BJ (cell line): Measurements from ENCODE around the gene GKN2. TPM values are rescaled to one million over a fixed set of nuclear protein-coding genes. Genes with fewer than 3 reads are reported as not detected.

Experiments used
- CTCF ChIA-PET: fragments of 350-600 bp; formaldehyde crosslinking; extraction: SDS; loops from one replicate; lab custom pipeline; 2021; ENCODE audit warnings: antibody characterized with exemption, inconsistent platforms; lab: Yijun Ruan, JAX
- POLR2A ChIA-PET: fragments of 300-600 bp; sonication (Branson Sonifier 250); formaldehyde crosslinking; extraction: SDS; loops from one replicate; lab custom pipeline; 2021; ENCODE audit warnings: antibody characterized with exemption; lab: Charles Lee
- DNase-seq: peaks from one replicate; pipeline ENCODE4 v3.0.0-alpha.2; 2011; ENCODE audit warnings: low read depth
- H3K27me3 ChIP-seq: 2 replicates; pipeline ENCODE4 v1.6.0; 2011; ENCODE audit warnings: low read length; ENCODE audit not compliant: control insufficient read depth, insufficient read depth
- H3K36me3 ChIP-seq: 2 replicates; pipeline ENCODE4 v1.5.1; 2011; ENCODE audit warnings: low read length; ENCODE audit not compliant: control insufficient read depth, insufficient read depth
- H3K4me3 ChIP-seq: 2 replicates; pipeline ENCODE4 v1.5.1; 2011; ENCODE audit warnings: low read depth, mild to moderate bottlenecking, control low read depth, low read length
- CTCF ChIP-seq: IDR thresholded peaks from 2 replicates; pipeline ENCODE4 v1.5.1; 2011; ENCODE audit warnings: low read depth, mild to moderate bottlenecking, control low read depth, inconsistent platforms, low read length, moderate library complexity; ENCODE audit not compliant: insufficient read depth
- polyA plus RNA-seq: library from polyadenylated mRNA; depleted of rRNA; stranded (reverse); fragments of >200 nt; gene quantifications from 2 replicates; pipeline ENCODE4 v1.2.3, GENCODE V29; 2011

Gene GKN2
- polyA plus RNA-seq, 1 experiment, result not detected

DNA sequence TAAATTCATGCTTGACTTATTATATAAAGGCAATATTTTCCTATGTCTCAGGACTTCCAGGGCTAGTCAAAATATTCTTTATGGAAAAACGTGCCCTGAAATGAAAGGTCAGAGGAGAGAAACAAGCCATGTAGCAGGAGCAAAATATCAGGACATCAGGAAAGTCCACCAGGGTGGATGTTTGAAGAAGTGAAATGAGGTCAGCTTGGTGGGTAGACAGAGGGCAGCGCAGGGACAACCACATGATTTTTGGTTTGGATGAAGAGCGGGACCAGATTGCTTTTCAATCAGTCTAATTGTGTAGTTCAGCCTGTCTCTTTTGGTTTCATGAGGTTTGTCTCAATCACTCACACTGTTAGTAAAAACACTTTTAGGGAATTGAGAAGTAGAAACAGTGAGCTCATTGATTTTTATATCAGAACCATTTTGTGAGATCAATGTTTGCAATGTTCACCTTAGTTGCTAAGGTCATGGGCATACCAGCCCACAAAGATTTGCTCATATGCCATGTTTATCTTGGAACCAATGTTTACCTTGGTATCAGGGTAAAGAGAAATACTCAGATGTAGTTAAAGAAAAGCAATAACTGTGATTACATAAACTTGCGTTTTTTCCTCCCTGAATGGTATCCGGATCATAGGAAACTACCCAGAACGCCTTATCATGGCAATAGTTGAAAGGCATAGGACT, 32.1 kb downstream of the GKN2 start:
- Histone ChIP-seq H3K27me3 (no peaks in the 10 kb centered on the region), H3K36me3 (no peaks in the 10 kb centered on the region), H3K4me3 (no peak overlapping the region)
- no peak for TF ChIP-seq CTCF
- DNase-seq, result no peak
- CTCF ChIA-PET, result interaction anchor here (1.2 to 2.6 kb wide), 2 partner anchors 169 to 211 kb away, joined by 7 to 10 read pairs; no protein-coding TSS in a partner anchor
- POLR2A ChIA-PET, result no interaction called here

DNA sequence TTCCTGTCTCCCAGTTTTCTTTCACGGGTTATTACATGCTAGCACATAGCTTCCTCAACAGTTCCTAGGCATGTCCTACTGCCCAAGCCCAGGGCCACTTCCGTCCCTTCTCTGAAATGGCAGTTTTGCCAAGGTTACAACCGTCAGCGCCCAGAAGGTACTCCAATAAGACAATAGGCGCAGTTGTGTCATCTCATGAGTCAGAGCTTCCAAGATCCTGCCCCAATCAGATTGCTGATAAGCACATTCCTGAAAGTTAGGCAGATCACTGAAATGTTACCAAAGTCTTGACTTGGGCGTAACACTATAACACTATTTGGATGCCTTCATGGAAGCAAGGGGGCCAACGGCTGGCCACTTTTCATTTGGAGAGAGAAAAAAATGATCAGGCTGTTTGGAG, 34.2 kb downstream of the GKN2 start:
- no peaks in the 10 kb centered on the region for H3K36me3 ChIP-seq
- H3K4me3 ChIP-seq, result no peak overlapping the region
- CTCF ChIA-PET, result interaction anchor here (1.2 to 2.6 kb wide), 5 partner anchors 11 to 209 kb away, joined by 3 to 12 read pairs (median 5); no protein-coding TSS in a partner anchor
- TF ChIP-seq CTCF, result no peak
- DNase-seq, result no peak
- POLR2A ChIA-PET, result no interaction called here
- H3K27me3 ChIP-seq, result no peaks in the 10 kb centered on the region

- ChIA-PET POLR2A (no interaction called here), CTCF (interaction anchor here (1.2 to 2.2 kb wide), 5 partner anchors 9 to 454 kb away, joined by 3 to 12 read pairs (median 5); no protein-coding TSS in a partner anchor)
- no peak for DNase-seq
- Histone ChIP-seq H3K4me3 (no peak overlapping the region), H3K36me3 (no peaks in the 10 kb centered on the region), H3K27me3 (no peaks in the 10 kb centered on the region; the same call in 1 of the 2 replicates)
- no peak for TF ChIP-seq CTCF
Measured at GRCh38 chr2:68917034-68917718, 35.5 kb downstream of the GKN2 start.

DNA sequence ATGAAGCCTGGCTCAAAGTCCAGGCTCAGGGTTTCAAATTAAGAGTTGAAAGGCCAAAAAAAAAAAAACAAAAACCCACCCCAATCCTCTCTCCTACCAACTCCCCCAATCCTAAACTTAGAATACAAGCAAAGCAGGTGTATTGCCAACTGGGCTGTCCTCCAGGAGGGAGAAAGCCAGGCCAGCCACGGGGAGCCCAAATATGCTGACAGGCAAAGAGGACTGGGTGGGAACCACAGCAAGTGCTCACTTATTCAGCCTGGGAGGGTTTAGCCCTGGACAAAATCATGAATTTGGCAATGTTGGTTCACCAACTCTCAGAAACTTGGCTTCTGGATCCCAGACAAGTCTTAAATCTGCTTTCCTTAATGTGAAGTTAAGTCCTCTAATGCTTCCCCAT, 36.5 kb downstream of the GKN2 start:
- H3K4me3 ChIP-seq, result no peak overlapping the region
- POLR2A ChIA-PET, result no interaction called here
- no peak for TF ChIP-seq CTCF
- no peak for DNase-seq
- no peaks in the 10 kb centered on the region for H3K36me3 ChIP-seq
- CTCF ChIA-PET, result interaction anchor here (1.6 kb wide), 1 partner anchor 208 kb away, joined by 5 read pairs; no protein-coding TSS in a partner anchor
- H3K27me3 ChIP-seq, result no peaks in the 10 kb centered on the region; the same call in 1 of the 2 replicates

DNA sequence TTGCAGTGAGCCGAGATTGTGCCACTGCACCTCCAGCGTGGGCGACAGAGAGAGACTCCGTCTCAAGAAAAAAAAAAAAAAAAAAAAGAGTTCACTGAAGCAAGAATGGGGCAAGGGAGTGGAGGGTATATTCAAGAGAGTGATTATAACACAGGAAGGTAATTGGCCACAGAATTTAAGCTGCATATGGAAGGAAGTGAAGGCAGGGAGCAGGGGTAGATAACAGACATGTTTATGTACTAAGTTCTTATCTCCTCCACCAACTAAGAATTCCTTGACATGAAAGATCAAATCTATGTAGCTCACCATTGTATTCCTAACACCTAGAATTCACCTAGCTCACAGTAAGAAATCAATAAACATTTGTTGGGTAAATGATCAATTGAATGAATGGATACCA, 37.3 kb downstream of the GKN2 start:
- no peaks in the 10 kb centered on the region; the same call in 1 of the 2 replicates for H3K27me3 ChIP-seq
- POLR2A ChIA-PET, result no interaction called here
- H3K36me3 ChIP-seq, result no peaks in the 10 kb centered on the region
- no peak overlapping the region for H3K4me3 ChIP-seq
- DNase-seq, result no peak
- CTCF ChIA-PET, result interaction anchor here (1.3 to 3.0 kb wide), 3 partner anchors 10 to 207 kb away, joined by 3 to 20 read pairs (median 5); no protein-coding TSS in a partner anchor
- no peak for TF ChIP-seq CTCF
